Hematopoietic multipotent progenitor cell treated with erythropoietin and hydrocortisone succinate and interleukin-3 and kit ligand, for 17 days (in vitro differentiated cells): ENCODE results near the gene KRTAP5-5.
"Not testable (repeated sequence)": the region's sequence is repeated elsewhere in the genome, so short reads cannot be mapped to it uniquely, and the experiment has no call there.

Source experiments
- DNase-seq: peaks from one replicate; pipeline ENCODE4 v3.0.0-alpha.2; 2015; ENCODE audit warnings: low spot score

The KRTAP5-5 gene

GRCh38 chr11:1607156-1607845, 22.3 kb upstream of the KRTAP5-5 start:
- DNase-seq: not testable (repeated sequence)

GRCh38 chr11:1607901-1608300, 21.7 kb upstream of the KRTAP5-5 start:
- DNase-seq: not testable (repeated sequence)

DNA sequence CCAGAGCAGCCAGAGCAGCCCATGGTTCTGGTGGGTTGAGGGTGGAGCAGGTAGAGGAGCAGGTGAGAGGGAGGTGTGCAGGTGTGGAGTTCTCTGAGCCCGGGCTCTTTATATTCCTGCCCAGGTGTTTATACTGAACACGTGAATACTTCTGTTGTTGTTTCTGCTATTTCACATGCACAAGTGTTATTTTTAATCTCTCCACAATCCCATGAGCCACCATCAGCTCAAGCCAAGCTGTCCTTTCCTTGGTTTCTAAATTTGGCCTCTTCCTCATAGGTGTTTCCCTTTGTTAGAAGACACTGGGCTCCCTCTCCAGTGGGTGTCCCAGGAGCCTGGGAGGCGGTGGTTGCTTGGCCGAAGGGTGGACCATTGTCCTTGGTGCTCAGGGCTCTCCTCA, 21.2 kb upstream of the KRTAP5-5 start, which contains the start of gene KRTAP5-3:
Gene KRTAP5-3, minus strand, starts transcription at position 101 of the 400 bp plus-strand sequence. Its CDS starts 78 bp downstream, at position 23.
- no peak for DNase-seq

DNA sequence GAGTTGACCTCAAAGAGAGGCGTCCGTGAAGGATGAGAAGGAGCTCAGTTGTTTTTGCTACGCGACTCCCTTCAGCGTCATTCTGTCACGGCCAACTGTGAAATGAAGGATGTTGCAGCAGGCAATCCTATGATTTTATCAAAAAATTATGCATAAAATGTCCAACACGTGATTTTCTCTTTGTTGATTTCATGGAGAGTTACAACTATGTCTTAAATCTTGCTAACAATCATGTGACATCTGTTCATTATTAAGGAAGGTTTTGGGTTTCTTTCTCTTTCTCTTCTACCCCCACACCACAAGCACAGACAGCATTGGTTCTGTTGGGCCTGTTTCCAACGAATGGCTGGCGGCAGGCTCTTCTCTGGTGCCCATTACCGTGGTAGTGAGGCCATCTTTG, 11.3 kb upstream of the KRTAP5-5 start:
- no peak for DNase-seq

DNA sequence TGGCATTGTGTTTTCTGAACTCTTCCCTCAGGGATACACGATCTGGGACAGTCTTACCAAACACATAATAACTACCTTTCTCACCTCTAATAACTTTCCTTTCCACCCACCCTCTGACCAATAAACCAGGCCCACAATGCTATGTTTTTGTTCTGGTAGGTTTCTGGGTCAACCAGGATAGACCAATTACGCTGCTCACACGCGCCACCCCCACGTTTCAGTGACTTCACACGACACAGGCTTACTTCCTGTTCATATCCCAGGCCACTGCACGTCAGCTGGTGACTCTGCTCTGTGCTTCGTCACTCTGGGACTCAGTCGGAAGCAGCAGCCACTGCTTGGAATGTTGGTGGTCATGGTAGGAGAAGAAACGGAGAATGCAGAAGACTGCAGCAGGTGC, 10.1 kb upstream of the KRTAP5-5 start:
- DNase-seq: no peak

DNA sequence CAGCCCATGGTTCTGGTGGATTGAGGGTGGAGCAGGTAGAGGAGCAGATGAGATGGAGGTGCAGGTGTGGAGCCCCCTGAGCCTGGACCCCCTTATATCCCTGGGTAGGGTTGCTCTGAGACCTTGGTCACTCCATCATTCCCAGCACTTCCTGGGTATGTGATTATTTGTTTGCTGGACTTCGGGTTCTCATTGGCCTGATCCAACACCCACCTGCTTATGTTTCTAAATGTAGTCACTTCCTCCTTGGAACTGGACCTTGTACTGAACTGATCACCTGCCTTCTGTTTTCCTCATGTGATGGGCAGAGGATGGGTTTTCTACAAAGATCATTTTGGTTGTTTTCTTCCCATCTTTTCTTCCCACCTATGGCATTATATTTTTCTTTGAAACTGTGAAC, 7.5 kb upstream of the KRTAP5-5 start, which contains the start of gene KRTAP5-4:
Gene KRTAP5-4, minus strand, starts transcription at position 53 of the 400 bp plus-strand sequence. Its CDS starts 45 bp downstream, at position 8.
- no peak for DNase-seq

DNA sequence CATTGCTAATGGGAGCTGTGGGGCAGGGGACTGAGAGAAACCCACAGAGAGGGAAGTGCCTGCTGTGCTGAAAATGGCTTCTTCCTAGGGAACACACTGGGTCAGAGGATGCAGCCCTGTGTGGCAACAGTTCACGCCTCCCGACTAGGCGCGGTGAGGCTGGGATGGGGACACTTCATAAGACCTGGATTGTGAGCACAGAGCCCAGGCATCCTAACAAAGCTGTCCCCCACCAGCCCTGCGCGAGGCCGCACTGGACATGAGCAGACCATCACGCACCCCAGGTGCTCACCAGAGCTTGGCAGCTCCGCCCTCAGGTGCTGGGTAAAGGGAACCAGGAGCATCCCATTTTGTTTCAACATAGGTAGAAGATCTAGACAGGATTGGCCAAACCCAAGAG, 5.9 kb upstream of the KRTAP5-5 start:
- DNase-seq: no peak

DNA sequence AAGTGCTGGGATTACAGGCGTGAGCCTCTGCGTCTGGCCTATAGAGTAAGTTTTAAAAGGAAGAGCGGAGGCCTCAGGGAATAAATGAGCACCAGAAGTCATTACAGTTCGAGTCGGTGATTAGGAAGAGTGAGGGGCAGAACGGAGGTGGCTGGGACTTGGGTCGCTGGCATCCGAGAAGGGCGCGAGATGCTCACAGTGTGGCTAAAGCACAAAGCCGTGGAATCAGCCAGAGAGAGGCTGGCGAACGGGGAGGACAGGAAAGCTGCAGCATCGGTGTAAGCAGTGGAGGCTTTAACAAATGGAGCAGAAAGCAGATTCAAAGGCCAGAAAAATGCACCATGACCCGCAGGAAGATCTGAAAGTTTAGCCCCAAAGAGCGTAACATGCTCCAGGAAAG, 5.0 kb upstream of the KRTAP5-5 start:
- no peak for DNase-seq

DNA sequence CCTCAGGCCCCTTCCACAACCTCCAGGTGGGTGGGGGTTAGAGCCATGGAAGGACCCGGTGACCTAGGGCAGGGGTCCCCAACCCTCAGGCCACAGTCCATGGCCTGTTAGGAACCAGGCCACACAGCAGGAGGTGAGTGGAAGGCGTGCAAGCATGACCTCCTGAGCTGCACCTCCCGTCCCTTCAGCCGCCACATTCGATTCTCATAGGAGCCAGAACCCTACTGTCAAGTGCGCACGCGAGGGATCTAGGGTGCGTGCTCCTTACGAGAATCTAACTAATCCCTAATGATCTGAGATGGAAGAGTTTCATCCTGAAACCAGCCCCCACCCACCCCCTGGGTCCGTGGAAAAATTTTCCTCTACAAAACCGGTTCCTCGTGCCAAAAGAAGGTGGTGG, 4.0 kb upstream of the KRTAP5-5 start:
- DNase-seq: no peak

DNA sequence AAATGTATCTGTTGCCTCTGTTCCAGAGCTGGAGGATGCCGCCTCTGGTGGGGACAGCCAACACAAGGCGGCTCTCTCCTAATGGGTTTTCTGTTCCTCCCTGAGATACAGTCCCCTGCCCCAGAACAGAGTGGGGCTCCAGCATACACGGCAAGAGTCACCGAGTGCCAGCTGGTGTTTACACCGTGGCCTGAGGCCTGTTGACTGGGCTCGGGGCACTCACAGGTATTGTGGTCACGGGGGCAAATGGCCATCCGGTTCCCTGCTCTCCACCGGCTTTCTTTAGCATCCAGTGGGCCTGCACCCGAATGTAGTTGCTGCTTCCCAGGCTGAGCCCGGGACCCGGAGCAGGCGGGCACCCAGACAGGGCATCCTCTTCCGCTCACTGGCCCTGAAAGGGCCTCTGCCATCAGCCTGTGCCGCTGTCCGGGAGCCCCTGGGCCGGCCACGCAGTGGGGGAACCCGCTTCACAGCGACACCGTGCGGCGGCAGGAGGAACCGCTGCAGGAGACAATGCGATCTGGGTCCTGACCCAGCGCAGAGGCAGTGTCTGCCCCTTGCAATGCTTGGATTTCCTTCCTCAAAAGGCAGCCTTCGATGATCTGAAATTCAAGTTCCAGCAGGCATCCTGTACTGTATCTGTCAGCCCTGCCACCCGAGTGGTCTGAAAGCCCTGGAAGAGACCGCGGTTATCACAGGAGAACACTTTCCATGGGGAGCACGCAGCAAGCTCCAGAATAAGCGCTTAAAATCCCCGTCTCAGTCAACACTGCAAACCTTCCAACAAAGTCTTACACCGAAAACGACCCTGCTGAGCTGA, 859 bp upstream of the KRTAP5-5 start:
- DNase-seq: no peak

GRCh38 chr11:1630271-1630670, 696 bp downstream of the KRTAP5-5 start:
- no peak for DNase-seq

DNA sequence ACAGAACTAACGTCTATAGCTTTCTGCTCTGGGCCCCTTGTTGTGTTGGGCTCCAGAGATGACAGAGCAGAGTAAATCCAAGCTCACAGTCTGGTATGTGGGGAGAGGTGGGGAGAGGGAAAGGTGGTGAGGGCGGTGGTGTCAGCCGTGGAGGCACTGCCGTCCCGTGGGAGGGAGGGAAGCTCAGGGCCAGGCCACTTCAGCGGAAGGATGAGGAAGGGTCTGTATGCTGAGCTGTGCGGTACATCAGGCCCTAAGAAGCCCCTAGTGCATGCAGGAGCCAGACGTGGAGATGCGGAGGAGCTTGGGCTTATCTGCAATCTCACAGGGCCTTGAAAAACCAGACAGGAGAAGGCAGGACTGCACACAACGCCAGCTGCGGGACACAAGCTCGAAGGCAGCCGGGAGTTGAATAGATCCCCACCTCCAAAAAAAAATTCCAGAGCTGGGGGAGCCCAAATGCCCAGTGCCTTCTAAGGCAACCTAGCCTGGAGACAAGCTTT, 1.5 kb downstream of the KRTAP5-5 start:
- DNase-seq: no peak

DNA sequence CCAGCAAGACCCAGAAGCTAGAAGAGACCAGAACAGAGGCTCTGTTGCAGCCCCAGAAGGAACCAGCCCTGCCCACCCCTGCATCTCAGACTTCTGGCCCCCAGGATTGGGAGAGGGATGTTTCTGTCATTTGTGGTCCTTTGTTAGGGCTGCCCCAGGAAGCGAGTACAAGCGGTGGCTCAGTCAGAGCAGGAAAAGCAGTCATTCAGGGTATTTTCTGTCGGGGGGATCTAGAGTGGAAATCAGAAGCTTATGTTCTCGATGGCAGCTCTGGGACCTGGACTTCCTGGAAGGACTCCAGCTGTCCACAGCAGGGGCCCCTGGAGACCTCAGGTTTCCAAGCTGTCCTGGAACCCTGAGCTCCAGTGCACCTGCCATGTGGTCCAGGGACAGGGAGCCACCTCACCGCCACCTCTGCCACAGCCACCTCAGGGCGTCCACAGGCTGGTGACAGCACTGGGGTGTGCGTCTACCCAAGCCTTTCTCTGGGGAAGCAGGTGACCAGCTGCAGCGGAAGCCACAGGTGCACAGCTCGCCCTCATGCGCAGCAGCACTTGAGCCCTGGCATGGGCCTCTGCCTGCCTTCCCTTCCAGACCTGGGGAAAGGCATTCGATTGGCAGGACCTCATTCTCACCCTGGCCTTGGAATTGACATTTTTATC, 2.6 kb downstream of the KRTAP5-5 start:
- DNase-seq: no peak

- no peak for DNase-seq
These were observed 4.3 kb downstream of the KRTAP5-5 start for GRCh38 chr11:1633864-1634263.

DNA sequence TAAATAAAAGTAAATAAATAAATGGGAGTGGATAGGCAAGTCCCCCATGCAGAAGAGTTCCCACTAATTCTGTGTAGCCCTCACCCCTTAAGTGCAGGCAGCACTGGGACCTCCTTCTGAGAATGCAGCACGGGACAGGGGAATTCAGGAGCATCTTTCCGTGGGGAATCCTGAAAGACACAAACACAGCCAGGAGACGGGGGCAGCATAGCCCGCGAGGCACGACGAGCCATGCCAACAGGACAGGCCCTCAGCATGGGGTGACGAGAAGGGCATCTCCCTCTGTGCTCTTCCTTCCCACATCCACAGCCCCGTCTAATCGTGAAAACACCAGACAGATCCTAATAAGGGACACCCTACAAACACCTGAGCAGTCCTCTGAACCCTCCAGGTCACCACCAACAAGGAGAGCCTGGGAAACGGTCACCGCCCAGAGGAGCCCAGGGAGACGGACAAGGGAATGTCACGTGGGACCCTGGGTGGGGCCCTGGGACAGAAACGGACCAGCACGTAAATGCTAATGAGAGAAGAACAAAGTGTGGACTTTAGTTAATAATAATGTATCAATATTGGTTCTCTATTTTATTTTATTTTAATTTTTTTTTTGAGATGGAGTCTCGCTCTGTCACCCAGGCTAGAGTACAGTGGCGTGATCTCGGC, 6.8 kb downstream of the KRTAP5-5 start:
- DNase-seq: no peak

DNA sequence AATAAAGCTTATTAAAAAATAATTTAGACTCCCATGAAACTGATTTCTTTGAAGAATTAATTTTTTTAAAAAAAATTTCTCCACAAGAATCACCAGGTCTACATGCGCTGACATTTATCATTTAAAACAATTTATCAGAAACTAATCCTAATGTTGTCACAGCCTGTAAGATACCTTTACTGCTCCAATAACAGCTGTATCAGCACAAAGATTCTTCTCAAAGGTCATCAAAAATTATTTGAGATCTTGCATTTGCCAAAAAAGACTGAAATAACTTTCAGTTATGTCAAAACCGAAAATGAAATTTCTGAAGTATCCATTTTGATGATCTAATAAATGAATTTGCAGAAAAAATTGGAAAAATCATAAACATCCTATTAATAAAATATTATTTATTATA, 8.1 kb downstream of the KRTAP5-5 start:
- no peak for DNase-seq

DNA sequence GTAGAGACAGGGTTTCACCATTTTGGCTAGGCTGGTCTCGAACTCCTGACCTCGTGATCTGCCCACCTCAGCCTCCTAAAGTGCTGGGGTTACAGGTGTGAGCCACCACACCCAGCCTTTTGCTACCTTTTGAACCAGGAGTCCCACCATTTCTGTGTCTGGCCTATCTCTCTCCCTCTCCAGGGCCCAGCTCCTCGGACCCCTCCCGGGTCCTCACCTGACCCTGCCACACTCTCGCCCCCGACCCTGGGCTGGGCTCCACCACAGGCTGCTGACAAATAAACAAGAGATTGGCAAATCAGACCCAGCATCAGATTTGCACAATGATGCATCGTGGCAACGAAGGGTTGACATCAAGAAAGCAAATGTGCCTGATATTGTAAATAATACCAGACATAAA, 8.8 kb downstream of the KRTAP5-5 start:
- DNase-seq: no peak

DNA sequence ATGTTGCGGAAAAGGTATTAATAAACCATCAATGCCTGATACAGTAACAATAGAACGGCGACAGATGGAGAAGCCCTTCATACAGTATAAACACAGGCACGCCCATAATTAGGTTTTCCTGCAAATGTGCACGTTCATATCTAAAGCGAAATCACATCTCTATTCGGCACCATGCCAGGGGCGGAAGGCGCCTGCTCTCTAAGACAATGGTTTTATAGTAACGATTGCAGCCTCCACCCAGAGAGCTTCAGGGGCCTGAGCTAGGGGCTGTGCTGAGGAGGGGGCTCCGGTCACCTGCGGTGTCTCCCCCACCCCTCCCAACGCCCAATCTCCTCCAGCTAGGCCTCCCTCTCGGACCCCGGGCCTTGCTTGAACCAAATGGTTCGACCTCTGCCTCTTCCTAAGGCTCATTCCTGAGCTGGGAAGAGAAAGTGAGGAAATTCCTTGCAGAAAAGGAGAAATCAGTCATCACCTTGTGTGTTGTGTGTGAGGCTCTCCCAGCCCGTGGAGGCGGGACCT, 9.6 kb downstream of the KRTAP5-5 start:
- no peak for DNase-seq

DNA sequence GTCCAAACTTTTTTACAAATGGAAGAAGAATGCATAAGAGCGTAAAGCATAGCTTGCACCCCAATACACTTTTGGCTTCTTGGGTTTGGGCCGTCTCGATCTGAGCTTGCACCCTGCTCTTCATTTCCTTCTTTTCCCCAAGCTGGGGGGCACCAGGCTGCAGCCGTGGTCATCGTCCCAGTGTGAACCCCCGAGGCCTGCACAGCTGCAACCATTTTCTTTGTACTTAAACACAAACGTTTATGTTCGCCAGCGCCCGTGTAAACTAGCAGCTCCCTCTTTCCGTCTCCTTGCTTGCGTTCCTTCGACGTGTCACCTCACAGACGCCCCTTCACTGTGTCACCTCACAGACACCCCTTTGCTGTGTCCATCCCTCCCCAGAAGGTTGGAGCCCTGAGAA, 10.1 kb downstream of the KRTAP5-5 start:
- DNase-seq: no peak

- DNase-seq: peak; percentile 32
These were observed 10.7 kb downstream of the KRTAP5-5 start for GRCh38 chr11:1640076-1640946.

- no peak for DNase-seq
These were observed 11.5 kb downstream of the KRTAP5-5 start for GRCh38 chr11:1641096-1641495.
